WTC11 (cell line): ENCODE results near the gene MANBA. TPM values are rescaled to one million over a fixed set of nuclear protein-coding genes. Genes with fewer than 3 reads are reported as not detected.

Experiments used
- ATAC-seq: fragments of 200-7000 bp; cut with Tn5 transposase; 2 replicates; pipeline ENCODE4 v1.10.0; 2021; ENCODE audit warnings: mild to moderate bottlenecking, moderate library complexity
- CTCF ChIA-PET: fragments of 300-600 bp; sonication (Branson Sonifier 250); formaldehyde crosslinking; loops from one replicate; lab custom pipeline; 2021; ENCODE audit warnings: antibody characterized with exemption; lab: Charles Lee
- POLR2A ChIA-PET: fragments of 350-600 bp; sonication (Branson Sonifier 250); formaldehyde crosslinking; loops from one replicate; lab custom pipeline; 2021; ENCODE audit warnings: antibody characterized with exemption; lab: Charles Lee
- DNase-seq: peaks from one replicate; pipeline ENCODE4 v3.0.0; 2021; ENCODE audit warnings: low spot score
- H3K27ac Mint-ChIP-seq: 2 replicates; pipeline ENCODE4 v1.8.0; 2021; ENCODE audit warnings: mixed read lengths
- H3K27me3 Mint-ChIP-seq: 2 replicates; pipeline ENCODE4 v1.8.0; 2021; ENCODE audit warnings: low read depth, mild to moderate bottlenecking, moderate library complexity, mixed read lengths
- H3K36me3 Mint-ChIP-seq: 2 replicates; pipeline ENCODE4 v1.8.0; 2021; ENCODE audit warnings: mixed read lengths
- H3K4me1 Mint-ChIP-seq: 2 replicates; pipeline ENCODE4 v1.8.0; 2022; ENCODE audit warnings: mixed read lengths
- H3K4me3 Mint-ChIP-seq: 2 replicates; pipeline ENCODE4 v1.8.0; 2021; ENCODE audit warnings: mild to moderate bottlenecking, moderate library complexity, mixed read lengths
- H3K9me3 Mint-ChIP-seq: 2 replicates; pipeline ENCODE4 v1.8.0; 2021; ENCODE audit warnings: mixed read lengths
- AFF4 ChIP-seq: sonication (generic); formaldehyde crosslinking; IDR thresholded peaks from 2 replicates; pipeline ENCODE4 v1.8.1; 2023; ENCODE audit warnings: mild to moderate bottlenecking, missing genetic modification reagents, borderline replicate concordance
- ATF3 ChIP-seq: sonication (generic); formaldehyde crosslinking; conservative IDR thresholded peaks from 2 replicates; pipeline ENCODE4 v1.8.1; 2022; ENCODE audit warnings: mild to moderate bottlenecking, missing genetic modification reagents
- CBFB ChIP-seq: sonication (generic); formaldehyde crosslinking; IDR thresholded peaks from 2 replicates; pipeline ENCODE4 v1.8.1; 2022; ENCODE audit warnings: mild to moderate bottlenecking, low read depth, missing genetic modification reagents
- CDX4 ChIP-seq: fragments of 250-450 bp; sonication (Bioruptor Pico); IDR thresholded peaks from 2 replicates; pipeline ENCODE4 v1.9.0; 2021; ENCODE audit warnings: moderate library complexity, mild to moderate bottlenecking, inconsistent platforms, borderline replicate concordance
- ERG ChIP-seq: fragments of 250-450 bp; sonication (Bioruptor Pico); IDR thresholded peaks from 2 replicates; pipeline ENCODE4 v1.8.0; 2021; ENCODE audit warnings: mild to moderate bottlenecking
- ETV6 ChIP-seq: sonication (generic); formaldehyde crosslinking; IDR thresholded peaks from 2 replicates; pipeline ENCODE4 v1.8.1; 2022; ENCODE audit warnings: mild to moderate bottlenecking, missing genetic modification reagents
- GTF2I ChIP-seq: fragments of 250-450 bp; sonication (Bioruptor Pico); conservative IDR thresholded peaks from 2 replicates; pipeline ENCODE4 v1.4.0; 2021; ENCODE audit warnings: mild to moderate bottlenecking
- HMGA2 ChIP-seq: fragments of 250-450 bp; sonication (Bioruptor Pico); IDR thresholded peaks from 2 replicates; pipeline ENCODE4 v1.4.0; 2021; ENCODE audit warnings: mild to moderate bottlenecking, moderate library complexity
- HMGXB4 ChIP-seq: sonication (generic); formaldehyde crosslinking; IDR thresholded peaks from 2 replicates; pipeline ENCODE4 v1.8.1; 2023; ENCODE audit warnings: mild to moderate bottlenecking, moderate library complexity, missing genetic modification reagents
- JUN ChIP-seq: sonication (generic); formaldehyde crosslinking; IDR thresholded peaks from 2 replicates; pipeline ENCODE4 v1.8.0; 2023; ENCODE audit warnings: mild to moderate bottlenecking, missing genetic modification reagents
- KAT7 ChIP-seq: sonication (generic); formaldehyde crosslinking; IDR thresholded peaks from 2 replicates; pipeline ENCODE4 v1.8.1; 2023; ENCODE audit warnings: missing genetic modification reagents, mild to moderate bottlenecking, borderline replicate concordance
- NR3C1 ChIP-seq: sonication (generic); formaldehyde crosslinking; conservative IDR thresholded peaks from 2 replicates; pipeline ENCODE4 v1.8.1; 2023; ENCODE audit warnings: low read depth, mild to moderate bottlenecking, missing genetic modification reagents
- OVOL2 ChIP-seq: fragments of 250-450 bp; sonication (Bioruptor Pico); IDR thresholded peaks from 2 replicates; pipeline ENCODE4 v1.9.0; 2021; ENCODE audit warnings: mild to moderate bottlenecking, borderline replicate concordance
- PREB ChIP-seq: sonication (generic); formaldehyde crosslinking; IDR thresholded peaks from 2 replicates; pipeline ENCODE4 v1.8.1; 2022; ENCODE audit warnings: mild to moderate bottlenecking, missing genetic modification reagents, moderate library complexity, borderline replicate concordance
- TEAD4 ChIP-seq: sonication (generic); formaldehyde crosslinking; IDR thresholded peaks from 2 replicates; pipeline ENCODE4 v1.8.0; 2022; ENCODE audit warnings: mild to moderate bottlenecking, missing genetic modification reagents
- TP53 ChIP-seq: sonication (generic); formaldehyde crosslinking; IDR thresholded peaks from 2 replicates; pipeline ENCODE4 v1.8.1; 2023; ENCODE audit warnings: mild to moderate bottlenecking, missing genetic modification reagents
- ZNF121 ChIP-seq: sonication (generic); formaldehyde crosslinking; IDR thresholded peaks from 2 replicates; pipeline ENCODE4 v1.8.0; 2023; ENCODE audit warnings: missing genetic modification reagents
- ZNF138 ChIP-seq: sonication (generic); formaldehyde crosslinking; conservative IDR thresholded peaks from 2 replicates; pipeline ENCODE4 v1.8.1; 2022; ENCODE audit warnings: mild to moderate bottlenecking, moderate library complexity, missing genetic modification reagents
- ZNF425 ChIP-seq: fragments of 250-450 bp; sonication (Bioruptor Pico); conservative IDR thresholded peaks from 2 replicates; pipeline ENCODE4 v1.9.0; 2021; ENCODE audit warnings: mild to moderate bottlenecking
- ZSCAN18 ChIP-seq: fragments of 250-450 bp; sonication (Bioruptor Pico); IDR thresholded peaks from 2 replicates; pipeline ENCODE4 v2.1.2; 2022; ENCODE audit warnings: mild to moderate bottlenecking, moderate library complexity
- total RNA-seq: library from RNA; stranded (reverse); gene quantifications from 3 replicates; pipeline ENCODE4 v1.2.3, GENCODE V29; 2021

MANBA gene
- total RNA-seq, 1 experiment from 2014 or later = 35.1 TPM

- peaks cover 13% of the 10 kb centered on the region for H3K9me3 Mint-ChIP-seq
- POLR2A ChIA-PET = no interaction called here
- TF ChIP-seq HMGA2 (CRISPR knock-in tag) = no peak
- no peak for TF ChIP-seq CDX4 (CRISPR knock-in tag)
- TF ChIP-seq TP53 = no peak
- TF ChIP-seq ZNF138 = no peak
- TF ChIP-seq ZNF121 (CRISPR knock-in tag) = no peak
- TF ChIP-seq GTF2I (CRISPR knock-in tag) = no peak
- TF ChIP-seq, all 79 proteins: peak for 0
- Mint-ChIP-seq H3K36me3 (peaks cover 6% of the 10 kb centered on the region; the same call in 1 of the 2 replicates), H3K4me1 (no peaks in the 10 kb centered on the region), H3K27ac (no peak overlapping the region), H3K27me3 (no peaks in the 10 kb centered on the region), H3K4me3 (no peak overlapping the region)
- CTCF ChIA-PET = interaction anchor here (1.7 kb wide), 1 partner anchor 15 kb away, joined by 5 read pairs; no protein-coding TSS in a partner anchor
- DNase-seq (no peak), ATAC-seq (no peak)
These were observed 166.8 kb downstream of the MANBA start for GRCh38 chr4:102594000-102594399.

- no peak for DNase-seq
- Mint-ChIP-seq H3K9me3 (peaks cover 13% of the 10 kb centered on the region), H3K36me3 (peaks cover 6% of the 10 kb centered on the region; the same call in 1 of the 2 replicates), H3K27ac (no peak overlapping the region), H3K27me3 (no peaks in the 10 kb centered on the region), H3K4me1 (no peaks in the 10 kb centered on the region), H3K4me3 (no peak overlapping the region)
- no peak for ATAC-seq
- ChIA-PET POLR2A (interaction anchor here (0.6 kb wide), 1 partner anchor 221 kb away, joined by 4 read pairs; no protein-coding TSS in a partner anchor), CTCF (interaction anchor here (1.0 to 1.7 kb wide), 2 partner anchors 14 to 416 kb away, joined by 3 to 5 read pairs; no protein-coding TSS in a partner anchor)
- TF ChIP-seq AFF4 (CRISPR knock-in tag) = no peak
- TF ChIP-seq ETV6 (CRISPR knock-in tag) = no peak
- no peak for TF ChIP-seq ZSCAN18 (CRISPR knock-in tag)
- TF ChIP-seq NR3C1 (CRISPR knock-in tag) = no peak
- no peak for TF ChIP-seq ERG
- no peak for TF ChIP-seq ATF3 (CRISPR knock-in tag)
- TF ChIP-seq PREB (CRISPR knock-in tag) = no peak
- TF ChIP-seq ZNF425 (CRISPR knock-in tag) = no peak
- no peak for TF ChIP-seq OVOL2 (CRISPR knock-in tag)
- no peak for TF ChIP-seq KAT7 (CRISPR knock-in tag)
- TF ChIP-seq CBFB = no peak
- TF ChIP-seq JUN (CRISPR knock-in tag) = no peak
- no peak for TF ChIP-seq HMGXB4 (CRISPR knock-in tag)
- no peak for TF ChIP-seq TEAD4
These were observed 167.6 kb downstream of the MANBA start for GRCh38 chr4:102593147-102593546.
